OCI-LY1 (cell line): ENCODE results near the gene TXNDC11.

Source experiments
- EZH2 ChIP-seq: fragments of 200-600 bp; sonication (generic), shearing (Covaris generic); IDR thresholded peaks from 2 replicates; pipeline ENCODE4 v1.8.0; 2017; ENCODE audit warnings: borderline replicate concordance, mixed run types, mild to moderate bottlenecking, antibody characterized with exemption, low read length, moderate library complexity, mixed read lengths
- TF ChIP-seq, protein P1 (sequence below): fragments of 200-600 bp; sonication (generic), shearing (Covaris generic); IDR thresholded peaks from 2 replicates; pipeline ENCODE4 v1.5.1; 2017; ENCODE audit warnings: mild to moderate bottlenecking, antibody characterized with exemption, low read length, moderate library complexity, mixed read lengths

DNA sequence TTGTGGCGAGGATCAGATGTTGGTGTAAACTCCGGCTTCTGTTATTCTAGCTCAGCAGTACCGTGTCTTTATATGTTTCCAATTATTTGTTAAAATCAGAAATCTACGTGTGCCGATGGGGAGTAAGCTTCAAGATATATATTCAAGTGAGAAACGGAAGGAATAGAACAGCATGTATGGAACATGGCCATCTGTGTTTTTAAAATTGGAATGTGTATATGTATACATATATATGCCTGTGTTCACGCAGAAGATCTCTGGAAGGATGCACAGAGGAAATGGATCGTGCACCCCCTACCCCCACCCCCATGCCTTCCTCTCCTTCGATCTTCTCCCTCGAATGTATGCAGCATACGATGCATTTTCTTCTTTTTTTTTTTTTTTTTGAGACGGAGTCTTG, 82.1 kb downstream of the TXNDC11 start:
- TF ChIP-seq, protein P1, sequence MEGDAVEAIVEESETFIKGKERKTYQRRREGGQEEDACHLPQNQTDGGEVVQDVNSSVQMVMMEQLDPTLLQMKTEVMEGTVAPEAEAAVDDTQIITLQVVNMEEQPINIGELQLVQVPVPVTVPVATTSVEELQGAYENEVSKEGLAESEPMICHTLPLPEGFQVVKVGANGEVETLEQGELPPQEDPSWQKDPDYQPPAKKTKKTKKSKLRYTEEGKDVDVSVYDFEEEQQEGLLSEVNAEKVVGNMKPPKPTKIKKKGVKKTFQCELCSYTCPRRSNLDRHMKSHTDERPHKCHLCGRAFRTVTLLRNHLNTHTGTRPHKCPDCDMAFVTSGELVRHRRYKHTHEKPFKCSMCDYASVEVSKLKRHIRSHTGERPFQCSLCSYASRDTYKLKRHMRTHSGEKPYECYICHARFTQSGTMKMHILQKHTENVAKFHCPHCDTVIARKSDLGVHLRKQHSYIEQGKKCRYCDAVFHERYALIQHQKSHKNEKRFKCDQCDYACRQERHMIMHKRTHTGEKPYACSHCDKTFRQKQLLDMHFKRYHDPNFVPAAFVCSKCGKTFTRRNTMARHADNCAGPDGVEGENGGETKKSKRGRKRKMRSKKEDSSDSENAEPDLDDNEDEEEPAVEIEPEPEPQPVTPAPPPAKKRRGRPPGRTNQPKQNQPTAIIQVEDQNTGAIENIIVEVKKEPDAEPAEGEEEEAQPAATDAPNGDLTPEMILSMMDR: no peak
- no peak for TF ChIP-seq EZH2
